OCI-LY7 (cell line): ENCODE results near the gene TSPOAP1. TPM values are rescaled to one million over a fixed set of nuclear protein-coding genes. Genes with fewer than 3 reads are reported as not detected.

ENCODE experiments used
- BruUV-seq: library from RNA; stranded (reverse); fragments of 400-500 nt; replicated peaks from 2 replicates; lab custom pipeline; 2021; lab: Mats Ljungman, UMichigan
- CTCF ChIA-PET: fragments of 300-600 bp; sonication (Branson Sonifier 250); formaldehyde crosslinking; loops from one replicate; lab custom pipeline; 2022; ENCODE audit warnings: antibody characterized with exemption; ENCODE audit not compliant: unreplicated experiment; lab: Charles Lee
- POLR2A ChIA-PET: fragments of 300-600 bp; sonication (Branson Sonifier 250); formaldehyde crosslinking; loops from one replicate; lab custom pipeline; 2022; ENCODE audit warnings: antibody characterized with exemption; lab: Charles Lee
- DNase-seq: peaks from one replicate; pipeline ENCODE4 v3.0.0-alpha.2; 2015; ENCODE audit warnings: low spot score
- H2AFZ ChIP-seq: fragments of 200-600 bp; sonication (generic), shearing (Covaris generic); 2 replicates; pipeline ENCODE4 v1.6.1; 2014; ENCODE audit warnings: mild to moderate bottlenecking, antibody characterized with exemption, low read length, moderate library complexity
- H3K27ac ChIP-seq: fragments of 200-600 bp; sonication (generic); 2 replicates; pipeline ENCODE4 v1.5.1; 2014; ENCODE audit warnings: mixed run types, low read depth, mild to moderate bottlenecking, moderate library complexity, low read length, inconsistent platforms; ENCODE audit not compliant: poor library complexity, severe bottlenecking
- H3K36me3 ChIP-seq: fragments of 200-600 bp; sonication (generic); 2 replicates; pipeline ENCODE4 v1.6.1; 2014; ENCODE audit warnings: mild to moderate bottlenecking, antibody characterized with exemption, low read length, moderate library complexity, mixed read lengths; ENCODE audit not compliant: insufficient read depth
- H3K4me1 ChIP-seq: fragments of 200-600 bp; sonication (generic); 2 replicates; pipeline ENCODE4 v1.5.1; 2014; ENCODE audit warnings: mild to moderate bottlenecking, low read length; ENCODE audit not compliant: insufficient read depth, poor library complexity, severe bottlenecking
- H3K4me2 ChIP-seq: fragments of 200-600 bp; sonication (generic); 2 replicates; pipeline ENCODE4 v1.6.1; 2014; ENCODE audit warnings: mild to moderate bottlenecking, low read length
- H3K4me3 ChIP-seq: fragments of 200-600 bp; sonication (generic); 2 replicates; pipeline ENCODE4 v1.5.1; 2014; ENCODE audit warnings: mild to moderate bottlenecking, low read depth, low read length; ENCODE audit not compliant: poor library complexity, severe bottlenecking
- H3K79me2 ChIP-seq: fragments of 200-600 bp; sonication (generic); 2 replicates; pipeline ENCODE4 v1.6.1; 2016; ENCODE audit warnings: low read depth, mild to moderate bottlenecking, low read length, moderate library complexity, mixed read lengths; ENCODE audit not compliant: insufficient read depth
- H3K9me2 ChIP-seq: fragments of 200-600 bp; sonication (generic); 2 replicates; pipeline ENCODE4 v1.6.1; 2016; ENCODE audit warnings: mild to moderate bottlenecking, low read length, mixed read lengths; ENCODE audit not compliant: insufficient read depth
- H3K9me3 ChIP-seq: fragments of 200-600 bp; sonication (generic); 2 replicates; pipeline ENCODE4 v1.6.1; 2014; ENCODE audit warnings: mild to moderate bottlenecking, mixed run types, low read length, mixed read lengths
- H4K20me1 ChIP-seq: fragments of 200-600 bp; sonication (generic); 2 replicates; pipeline ENCODE4 v1.6.1; 2014; ENCODE audit warnings: mild to moderate bottlenecking, antibody characterized with exemption, low read length, moderate library complexity, mixed read lengths; ENCODE audit not compliant: insufficient read depth
- EZH2phosphoT487 ChIP-seq: fragments of 200-600 bp; sonication (generic); IDR thresholded peaks from 2 replicates; pipeline ENCODE4 v1.6.1; 2018; ENCODE audit warnings: low read depth, borderline replicate concordance, mild to moderate bottlenecking, mixed run types, antibody characterized with exemption, low read length, moderate library complexity, mixed read lengths
- intact Hi-C: fragments of 100-400 bp; cut with micrococcal nuclease; formaldehyde crosslinking; loops from one replicate; pipeline ENCODE4 v1.10.0; 2022; ENCODE audit not compliant: unreplicated experiment
- total RNA-seq, 2 experiments: library from RNA; depleted of rRNA in 1 of 2; stranded (reverse); fragments of >200 nt in 1 of 2; shearing (Covaris generic) in 1 of 2; gene quantifications; 2 replicates each; pipeline ENCODE4 v1.2.3, GENCODE V29; 2014 to 2022
- TF ChIP-seq, protein P1 (sequence below): fragments of 200-600 bp; sonication (generic); conservative IDR thresholded peaks from 2 replicates; pipeline ENCODE4 v1.5.1; 2014; ENCODE audit warnings: mild to moderate bottlenecking, antibody characterized with exemption, low read length, moderate library complexity, mixed read lengths

Gene TSPOAP1
- total RNA-seq, 2 experiments from 2014 or later: 24.0 to 50.6 TPM

DNA sequence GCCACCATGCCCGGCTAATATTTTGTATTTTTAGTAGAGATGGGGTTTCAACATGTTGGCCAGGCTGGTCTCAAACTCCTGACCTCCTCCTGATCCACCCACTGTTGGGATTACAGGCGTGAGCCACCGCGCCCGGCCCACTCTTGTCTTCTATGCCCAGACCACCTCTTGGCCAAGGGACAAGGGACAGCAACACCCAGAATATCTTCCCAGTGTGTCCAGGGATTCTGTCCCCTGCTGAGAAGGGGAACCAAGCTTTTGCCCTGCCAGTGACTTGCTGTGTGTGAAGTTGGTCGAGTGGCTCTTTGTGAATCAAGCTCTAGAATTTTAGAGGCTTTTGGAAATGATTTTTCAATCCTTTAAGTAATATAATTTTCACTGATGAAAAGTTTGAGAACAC is 46.2 kb downstream of the TSPOAP1 start:
- no peak overlapping the region for H3K27ac ChIP-seq
- no peak overlapping the region for H3K4me2 ChIP-seq
- intact Hi-C loops: no loop called here
- ChIA-PET POLR2A (no interaction called here), CTCF (interaction anchor here (0.6 kb wide), 1 partner anchor 232 kb away, joined by 5 read pairs; the partner anchor contains the start of gene MTMR4)
- DNase-seq: no peak
- no peaks in the 10 kb centered on the region for H3K4me1 ChIP-seq
- no peaks in the 10 kb centered on the region for H3K9me3 ChIP-seq
- H3K36me3 ChIP-seq: no peaks in the 10 kb centered on the region
- no peaks in the 10 kb centered on the region for H3K9me2 ChIP-seq
- no peaks in the 10 kb centered on the region for H3K79me2 ChIP-seq
- H3K4me3 ChIP-seq: no peak overlapping the region
- H2AFZ ChIP-seq: no peak overlapping the region
- no peaks in the 10 kb centered on the region for H4K20me1 ChIP-seq
- TF ChIP-seq EZH2phosphoT487: no peak
- TF ChIP-seq, protein P1, sequence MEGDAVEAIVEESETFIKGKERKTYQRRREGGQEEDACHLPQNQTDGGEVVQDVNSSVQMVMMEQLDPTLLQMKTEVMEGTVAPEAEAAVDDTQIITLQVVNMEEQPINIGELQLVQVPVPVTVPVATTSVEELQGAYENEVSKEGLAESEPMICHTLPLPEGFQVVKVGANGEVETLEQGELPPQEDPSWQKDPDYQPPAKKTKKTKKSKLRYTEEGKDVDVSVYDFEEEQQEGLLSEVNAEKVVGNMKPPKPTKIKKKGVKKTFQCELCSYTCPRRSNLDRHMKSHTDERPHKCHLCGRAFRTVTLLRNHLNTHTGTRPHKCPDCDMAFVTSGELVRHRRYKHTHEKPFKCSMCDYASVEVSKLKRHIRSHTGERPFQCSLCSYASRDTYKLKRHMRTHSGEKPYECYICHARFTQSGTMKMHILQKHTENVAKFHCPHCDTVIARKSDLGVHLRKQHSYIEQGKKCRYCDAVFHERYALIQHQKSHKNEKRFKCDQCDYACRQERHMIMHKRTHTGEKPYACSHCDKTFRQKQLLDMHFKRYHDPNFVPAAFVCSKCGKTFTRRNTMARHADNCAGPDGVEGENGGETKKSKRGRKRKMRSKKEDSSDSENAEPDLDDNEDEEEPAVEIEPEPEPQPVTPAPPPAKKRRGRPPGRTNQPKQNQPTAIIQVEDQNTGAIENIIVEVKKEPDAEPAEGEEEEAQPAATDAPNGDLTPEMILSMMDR: no peak
- no TSS peak for BruUV-seq

DNA sequence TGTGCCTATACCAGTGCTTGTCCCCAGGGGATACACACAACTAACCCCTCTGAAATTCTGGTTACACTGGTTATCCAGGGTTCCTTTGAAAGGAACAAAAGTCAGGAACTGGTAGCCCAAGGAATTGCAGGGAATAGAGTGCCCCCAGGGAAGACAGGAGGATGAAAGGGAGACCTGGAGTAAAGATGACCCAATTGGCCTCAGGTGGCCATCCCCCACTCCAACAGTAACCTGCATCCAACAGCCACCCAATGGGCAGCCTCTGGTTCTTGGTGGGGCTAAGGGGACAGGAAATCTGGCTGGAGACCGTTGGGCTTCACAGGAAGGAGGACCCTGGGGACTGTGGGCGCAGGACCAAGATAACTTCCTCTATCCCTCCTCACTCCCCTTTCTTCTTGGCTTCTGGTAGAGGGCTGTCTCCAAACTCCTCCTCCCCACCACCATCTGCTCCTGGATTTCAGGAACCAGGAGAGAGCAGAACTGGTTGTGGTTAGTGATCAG is 47.0 kb downstream of the TSPOAP1 start:
- TF ChIP-seq, protein P1: no peak
- TF ChIP-seq EZH2phosphoT487: no peak

DNA sequence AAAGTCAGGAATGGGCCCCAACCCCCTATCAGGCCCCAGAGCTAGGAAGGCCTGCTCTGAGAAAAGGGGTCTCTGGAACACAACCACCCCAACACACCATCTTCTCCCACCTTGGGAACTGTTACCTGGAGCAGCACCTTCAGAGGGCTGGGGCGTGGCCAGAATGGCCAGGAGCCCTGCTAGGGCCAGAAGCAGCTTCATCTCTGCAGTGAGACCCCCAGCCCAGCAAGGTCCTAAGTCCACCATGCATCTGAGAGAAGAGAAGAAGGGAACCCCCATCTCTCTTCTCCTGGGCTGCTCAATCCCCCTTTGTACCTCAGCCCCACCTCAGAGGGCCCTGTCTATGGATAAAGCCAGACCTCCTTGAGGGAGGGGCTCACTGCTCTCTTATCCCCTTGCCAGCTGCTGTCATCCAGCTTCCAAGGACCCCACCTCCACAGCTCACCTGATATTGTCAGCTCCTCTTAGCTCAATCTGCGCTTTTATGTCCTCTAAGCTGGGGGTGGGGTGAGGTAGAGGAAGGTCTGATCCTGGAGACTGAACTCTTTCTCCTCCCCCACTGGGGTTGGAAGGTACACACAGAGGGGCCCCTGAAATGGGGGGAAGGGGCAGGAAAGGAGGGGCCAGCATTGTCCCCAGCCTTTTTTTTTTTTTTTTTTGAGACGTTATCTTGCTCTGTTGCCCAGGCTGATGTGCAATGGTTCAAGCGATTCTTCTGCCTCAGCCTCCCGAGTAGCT is 47.9 kb downstream of the TSPOAP1 start, which contains the start of gene MPO:
TSS of gene MPO (minus strand) at position 456 of the 738 bp plus-strand sequence. CDS start at position 279, 177 bp downstream.
- H2AFZ ChIP-seq: no peak within 1 kb of the TSS
- POLR2A ChIA-PET: interaction anchor here (0.7 kb wide), 2 partner anchors 99 to 150 kb away, joined by 3 to 6 read pairs; no protein-coding TSS in a partner anchor

More for the DNA sequence above, 47.0 kb downstream of the TSPOAP1 start:
- no peaks in the 10 kb centered on the region for H3K79me2 ChIP-seq
- CTCF ChIA-PET: no interaction called here
- BruUV-seq: no TSS peak
- H4K20me1 ChIP-seq: no peaks in the 10 kb centered on the region
- no peaks in the 10 kb centered on the region for H3K9me3 ChIP-seq
- H3K9me2 ChIP-seq: no peaks in the 10 kb centered on the region
- no peaks in the 10 kb centered on the region for H3K4me1 ChIP-seq
- no peak overlapping the region for H2AFZ ChIP-seq
- H3K4me2 ChIP-seq: no peak overlapping the region
- H3K36me3 ChIP-seq: no peaks in the 10 kb centered on the region
- intact Hi-C loops: no loop called here
- DNase-seq: no peak
- POLR2A ChIA-PET: interaction anchor here (0.6 to 0.7 kb wide), 4 partner anchors 99 to 255 kb away, joined by 3 to 6 read pairs (median 4); no protein-coding TSS in a partner anchor
- H3K4me3 ChIP-seq: no peak overlapping the region
- H3K27ac ChIP-seq: no peak overlapping the region

More for the DNA sequence above, 47.9 kb downstream of the TSPOAP1 start, which contains the start of gene MPO:
- Histone ChIP-seq H3K4me2 (no peak within 1 kb of the TSS), H3K36me3 (no peaks in the 10 kb centered on the region), H3K9me3 (no peaks in the 10 kb centered on the region), H3K4me3 (no peak within 1 kb of the TSS), H3K79me2 (no peaks in the 10 kb centered on the region), H3K4me1 (no peaks in the 10 kb centered on the region), H3K9me2 (no peaks in the 10 kb centered on the region), H3K27ac (no peak within 1 kb of the TSS), H4K20me1 (no peaks in the 10 kb centered on the region)
- no TSS peak for BruUV-seq
- no peak for DNase-seq
- CTCF ChIA-PET: no interaction called here
- TF ChIP-seq, protein P1: no peak
- TF ChIP-seq EZH2phosphoT487: no peak
- intact Hi-C loops: no loop called here
